ENCODE data around the gene BMPR1B.
A peak's percentile ranks its signal among the peaks of the same experiment; 100 is the strongest.

Gene BMPR1B

GRCh38 chr4:94758141-94758699 lies 465 bp downstream of the BMPR1B start:
- Histone ChIP-seq H3K27ac (ENCODE audit: extremely low read depth, low read depth, low read length) (peak overlapping the region; percentile 95), H3K9me3 (ENCODE audit: control insufficient read depth, insufficient read depth, low read depth, low read length) (no peaks in the 10 kb centered on the region), H3K4me1 (ENCODE audit: control insufficient read depth, insufficient read depth, low read length) (peaks cover 2% of the 10 kb centered on the region; the same call in 1 of the 2 replicates), H3K36me3 (ENCODE audit: control insufficient read depth in 2 of 2, insufficient read depth in 1 of 2, low read length in 2 of 2) (no peaks in the 10 kb centered on the region), H3K4me3 (ENCODE audit: low read depth, low read length) (peak overlapping the region; percentile 60)
- CTCF ChIA-PET = interaction anchor here (1.3 kb wide), 1 partner anchor 9 kb away, joined by 4 read pairs; no protein-coding TSS in a partner anchor
- POLR2A ChIA-PET = interaction anchor here (0.6 kb wide), 1 partner anchor 241 kb away, joined by 4 read pairs; no protein-coding TSS in a partner anchor
- TF ChIP-seq ZBTB10 (tag by site-specific recombination; IDR thresholded peaks at IDR 0.05) (no peak; the same call in 1 of the 2 replicates), ZNF692 (tag by site-specific recombination; IDR thresholded peaks at IDR 0.05) (peak; percentile 51; the same call in 1 of the 2 replicates), KLF8 (tag by site-specific recombination; IDR thresholded peaks at IDR 0.05) (peak; percentile 97), ZBTB26 (tag by site-specific recombination; optimal IDR thresholded peaks at IDR 0.05) (peak; percentile 74), ZNF398 (tag by site-specific recombination; IDR thresholded peaks at IDR 0.05) (peak; percentile 78; the same call in 1 of the 2 replicates), ZNF324 (tag by site-specific recombination; IDR thresholded peaks at IDR 0.05) (peak; percentile 72; the same call in 1 of the 2 replicates), SP2 (tag by site-specific recombination; IDR thresholded peaks at IDR 0.05) (peak; percentile 73), GLIS2 (tag by site-specific recombination; IDR thresholded peaks at IDR 0.05) (peak; percentile 34; the same call in 1 of the 2 replicates), INSM2 (tag by site-specific recombination; IDR thresholded peaks at IDR 0.05) (0 out of 2 replicates have a peak, but pooled peaks have one; percentile 14), KLF16 (tag by site-specific recombination; IDR thresholded peaks at IDR 0.05) (0 out of 2 replicates have a peak, but pooled peaks have one; percentile 19), ZBTB20 (tag by site-specific recombination; IDR thresholded peaks at IDR 0.05) (peak; percentile 65; the same call in 1 of the 2 replicates), ZBTB21 (tag by site-specific recombination; IDR thresholded peaks at IDR 0.05) (no peak), SP3 (tag by site-specific recombination; IDR thresholded peaks at IDR 0.05) (peak; percentile 74), PRDM1 (tag by site-specific recombination; IDR thresholded peaks at IDR 0.05) (no peak), ZBTB8A (tag by site-specific recombination; IDR thresholded peaks at IDR 0.05) (peak; percentile 95), ZNF148 (tag by site-specific recombination; IDR thresholded peaks at IDR 0.05; ENCODE audit: borderline replicate concordance) (no peak), ZNF280C (tag by site-specific recombination; IDR thresholded peaks at IDR 0.05) (no peak), ZFP69B (tag by site-specific recombination; IDR thresholded peaks at IDR 0.05) (peak; percentile 59; the same call in 1 of the 2 replicates), ZNF660 (tag by site-specific recombination; IDR thresholded peaks at IDR 0.05) (0 out of 2 replicates have a peak, but pooled peaks have one; percentile 16), ZNF629 (tag by site-specific recombination; IDR thresholded peaks at IDR 0.05) (no peak), ZNF501 (tag by site-specific recombination; IDR thresholded peaks at IDR 0.05) (peak; percentile 79)

Measured in HEK293 (cell line).